HG03378 (cell line): ENCODE results near the gene FMNL2.
A peak's percentile ranks its signal among the peaks of the same experiment; 100 is the strongest.

Experiments used
- ATAC-seq: cut with Tn5 transposase; IDR thresholded peaks from one replicate; pipeline ENCODE4 v1.9.1; 2021; ENCODE audit warnings: mild to moderate bottlenecking, moderate library complexity; ENCODE audit not compliant: unreplicated experiment

FMNL2 gene

DNA sequence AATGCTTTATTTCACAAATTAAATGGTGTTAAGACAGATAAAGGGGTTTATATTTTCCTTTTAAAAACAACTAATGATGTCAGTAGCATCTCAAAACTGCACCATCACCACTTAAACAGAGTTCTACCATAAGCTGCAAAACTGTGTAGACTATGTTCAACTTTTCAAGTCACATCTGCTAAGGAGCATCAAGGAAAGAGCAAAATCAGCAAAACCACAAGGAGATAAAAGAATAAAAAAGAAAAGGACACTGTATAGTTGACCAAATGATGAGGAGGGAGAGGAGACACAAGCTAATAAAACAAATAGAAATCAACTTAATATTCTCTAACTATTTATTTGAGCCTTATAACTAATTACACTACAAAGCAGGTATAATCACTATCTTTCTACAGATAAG, 348.4 kb downstream of the FMNL2 start:
- ATAC-seq = no peak

DNA sequence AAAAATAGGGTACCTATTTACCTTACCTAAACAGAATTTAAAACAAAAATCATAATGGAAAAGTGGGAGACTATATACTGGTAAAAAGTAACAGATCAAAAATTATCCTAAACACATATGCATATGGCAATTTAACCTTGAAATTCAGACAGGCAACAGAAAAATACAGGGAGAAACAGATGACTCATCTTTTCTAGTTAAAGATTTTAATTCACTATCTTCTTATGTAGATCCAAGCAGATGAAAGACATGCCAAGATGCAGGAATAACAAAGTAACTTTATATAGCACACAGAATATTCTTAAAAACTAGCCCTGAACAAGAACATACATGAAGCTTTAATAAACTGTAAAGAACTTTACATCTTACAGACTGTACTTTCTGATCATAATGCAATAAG, 351.3 kb downstream of the FMNL2 start:
- no peak for ATAC-seq

DNA sequence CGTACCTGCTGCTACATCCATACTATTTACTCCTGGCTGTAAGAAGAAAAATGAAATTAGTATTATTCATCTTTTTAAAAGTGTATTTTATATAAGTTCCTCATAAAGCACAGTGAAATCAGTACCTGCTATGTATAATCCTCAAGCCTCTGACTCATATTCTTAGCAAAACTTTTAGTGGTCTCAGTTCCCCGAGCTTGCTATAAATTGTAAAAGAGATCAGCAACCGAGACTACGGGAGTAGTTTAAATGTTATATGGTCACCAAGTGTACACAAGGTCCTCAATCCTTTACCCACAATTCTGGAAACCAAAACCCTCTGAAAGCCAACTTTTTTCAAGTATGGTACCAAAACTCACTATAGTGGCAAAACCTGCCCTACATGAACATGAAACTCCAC, 358.1 kb downstream of the FMNL2 start:
- peak; percentile 92 for ATAC-seq

DNA sequence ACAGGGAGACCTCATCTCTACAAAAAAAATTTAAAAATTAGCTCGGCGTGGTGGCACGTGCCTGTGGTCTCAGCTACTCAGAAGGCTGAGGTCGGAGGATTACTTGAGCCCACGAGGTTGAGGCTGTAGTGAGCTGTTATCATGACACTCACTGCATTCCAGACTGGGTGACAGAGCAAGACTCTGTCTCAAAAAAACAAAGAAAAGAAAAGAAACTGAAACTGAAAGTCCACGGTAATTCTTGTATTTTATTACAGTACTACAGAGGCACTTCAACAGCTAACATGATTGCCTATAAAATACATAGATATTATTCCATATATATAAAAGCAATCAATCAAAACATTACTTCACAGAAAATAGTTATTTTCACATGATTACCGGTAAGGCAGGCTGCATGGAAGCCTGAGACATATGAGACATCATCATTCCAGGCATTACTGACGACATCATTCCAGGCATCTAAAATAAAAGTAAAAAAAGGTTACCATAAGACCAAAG, 359.2 kb downstream of the FMNL2 start:
- ATAC-seq = peak; percentile 49

DNA sequence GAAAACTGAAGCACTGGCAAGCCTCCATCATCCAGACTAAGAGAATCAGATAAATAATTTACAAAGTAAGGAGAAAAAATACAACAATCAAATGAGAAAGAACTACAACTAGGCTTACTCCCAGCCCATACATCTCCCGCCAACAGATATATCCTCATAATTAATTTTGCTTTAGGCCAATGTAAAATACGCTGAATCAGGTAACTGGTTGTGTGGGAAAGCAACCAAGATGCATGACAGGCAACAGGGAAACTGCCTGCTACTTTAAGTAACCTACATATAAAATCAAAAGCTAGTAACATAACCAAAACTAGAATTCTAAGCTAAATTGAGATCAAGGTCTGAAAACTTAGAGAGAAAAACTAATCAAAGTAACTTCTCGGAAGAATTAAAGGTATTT, 360.8 kb downstream of the FMNL2 start:
- ATAC-seq = no peak

DNA sequence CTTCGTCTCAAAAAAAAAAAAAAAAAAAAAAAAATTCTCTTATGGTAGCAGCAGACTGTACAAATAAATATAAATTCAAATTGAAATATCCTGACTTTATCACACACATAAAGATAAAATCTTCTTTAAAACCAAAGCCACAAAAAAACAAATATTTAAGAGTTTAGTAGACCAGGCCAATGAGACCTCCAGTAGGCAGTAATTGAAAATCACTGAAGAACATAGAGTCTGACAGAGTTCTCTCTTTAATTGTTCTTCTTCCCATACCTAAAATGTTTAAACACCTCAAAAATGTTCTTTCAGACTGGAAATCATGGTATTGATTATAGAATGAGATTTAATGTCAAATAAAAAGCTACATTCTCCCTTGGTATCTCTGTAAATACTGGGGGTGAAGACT, 361.5 kb downstream of the FMNL2 start:
- ATAC-seq = no peak
